GM23248 (cell line): ENCODE results near the gene FSD1L. TPM values are rescaled to one million over a fixed set of nuclear protein-coding genes. Genes with fewer than 3 reads are reported as not detected.

Experiments
- DNase-seq: peaks from one replicate; pipeline ENCODE4 v3.0.0-alpha.2; 2015
- H2AFZ ChIP-seq: fragments of 200-600 bp; sonication (generic); 2 replicates; pipeline ENCODE4 v1.6.1; 2016; ENCODE audit warnings: antibody characterized with exemption
- H3F3A ChIP-seq: fragments of 200-600 bp; sonication (generic); 2 replicates; pipeline ENCODE4 v1.6.1; 2016; ENCODE audit warnings: mild to moderate bottlenecking, antibody characterized with exemption, mixed run types; ENCODE audit not compliant: insufficient read depth
- H3K27ac ChIP-seq: fragments of 200-600 bp; sonication (generic); 2 replicates; pipeline ENCODE4 v1.5.1; 2016; ENCODE audit warnings: mild to moderate bottlenecking
- H3K27me3 ChIP-seq: fragments of 200-600 bp; sonication (generic); replicated peaks from 2 replicates; pipeline ENCODE4 v1.6.1; 2016; ENCODE audit warnings: mild to moderate bottlenecking; ENCODE audit not compliant: insufficient read depth
- H3K36me3 ChIP-seq: fragments of 200-600 bp; sonication (generic); 2 replicates; pipeline ENCODE4 v1.6.1; 2016; ENCODE audit warnings: low read depth, mild to moderate bottlenecking
- H3K4me1 ChIP-seq: fragments of 200-600 bp; sonication (generic); 2 replicates; pipeline ENCODE4 v1.6.1; 2016; ENCODE audit warnings: mild to moderate bottlenecking; ENCODE audit not compliant: insufficient read depth
- H3K4me2 ChIP-seq: fragments of 200-600 bp; sonication (generic); one replicate; pipeline ENCODE4 v1.6.1; 2016; ENCODE audit warnings: mild to moderate bottlenecking; ENCODE audit not compliant: unreplicated experiment
- H3K4me3 ChIP-seq: fragments of 200-600 bp; sonication (generic); 2 replicates; pipeline ENCODE4 v1.5.1; 2016; ENCODE audit warnings: mild to moderate bottlenecking
- H3K79me2 ChIP-seq: fragments of 200-600 bp; sonication (generic); 2 replicates; pipeline ENCODE4 v1.6.1; 2016; ENCODE audit warnings: mild to moderate bottlenecking; ENCODE audit not compliant: insufficient read depth
- H3K9ac ChIP-seq: fragments of 200-600 bp; sonication (generic); 2 replicates; pipeline ENCODE4 v1.6.1; 2016; ENCODE audit warnings: mild to moderate bottlenecking
- H3K9me2 ChIP-seq: fragments of 200-600 bp; sonication (generic); 2 replicates; pipeline ENCODE4 v1.6.1; 2016; ENCODE audit warnings: mixed run types, mild to moderate bottlenecking, moderate library complexity; ENCODE audit not compliant: insufficient read depth
- H3K9me3 ChIP-seq: fragments of 200-600 bp; sonication (generic); one replicate; pipeline ENCODE4 v1.6.1; 2017; ENCODE audit warnings: low read depth
- H4K20me1 ChIP-seq: fragments of 200-600 bp; sonication (generic); 2 replicates; pipeline ENCODE4 v1.6.0; 2016; ENCODE audit not compliant: insufficient read depth
- EZH2 ChIP-seq: fragments of 200-600 bp; sonication (generic); IDR thresholded peaks from 2 replicates; pipeline ENCODE4 v1.6.1; 2018; ENCODE audit warnings: antibody characterized with exemption, mild to moderate bottlenecking; ENCODE audit not compliant: insufficient read depth, poor library complexity, severe bottlenecking
- EZH2phosphoT487 ChIP-seq: fragments of 200-600 bp; sonication (generic); IDR thresholded peaks from 2 replicates; pipeline ENCODE4 v1.6.1; 2018; ENCODE audit warnings: antibody characterized with exemption, moderate library complexity, mild to moderate bottlenecking, low read depth; ENCODE audit not compliant: insufficient read depth
- WGBS, 2 experiments: methylation state at CpG; one replicate each; pipeline ENCODE4 v1.1.6; 2015 to 2017; ENCODE audit warnings: low lambda C conversion rate in 2 of 2, low coverage in 1 of 2; ENCODE audit errors: missing lambda C conversion rate in 2 of 2; 5-methylcytosine and 5-hydroxymethylcytosine counted together
- in situ Hi-C: fragments of 300-500 bp; cut with MboI; formaldehyde crosslinking; loops from 2 replicates; pipeline ENCODE4 v1.15.0; 2020
- polyA plus RNA-seq: library from polyadenylated mRNA; unstranded; fragments of >200 nt; fragmentation: Nextera tagmentation; extraction: Ambion mirVana; gene quantifications from 2 replicates; pipeline ENCODE4 v1.2.1, GENCODE V29; 2016
- total RNA-seq: library from RNA; depleted of rRNA; stranded (reverse); fragments of >200 nt; shearing (Covaris generic); gene quantifications from 2 replicates; pipeline ENCODE4 v1.2.3, GENCODE V29; 2014

The FSD1L gene
- total and polyA plus RNA-seq, 2 experiments from 2014 or later, result 2.7 TPM

DNA sequence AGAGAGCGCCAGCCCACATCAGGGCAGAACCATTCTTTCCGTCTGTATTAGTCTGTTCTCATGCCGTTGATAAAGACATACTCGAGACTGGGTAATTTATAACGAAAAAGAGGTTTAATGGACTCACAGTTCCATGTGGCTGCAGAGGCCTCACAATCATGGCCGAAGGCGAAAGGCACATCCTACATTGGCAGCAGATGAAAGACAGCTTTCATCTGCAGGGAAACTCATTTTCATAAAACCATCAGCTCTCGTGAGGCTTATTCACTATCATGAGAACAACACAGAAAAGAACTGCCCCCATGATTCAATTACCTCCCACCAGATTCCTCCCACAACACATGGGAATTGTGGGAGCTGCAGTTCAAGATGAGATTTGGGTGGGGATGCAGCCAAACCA lies 4.7 kb upstream of the FSD1L start:
- Histone ChIP-seq H3K9ac (no peak overlapping the region), H3K27ac (no peak overlapping the region), H3K9me3 (no peaks in the 10 kb centered on the region), H3K27me3 (no peaks in the 10 kb centered on the region), H3K4me1 (peaks cover 27% of the 10 kb centered on the region), H3K79me2 (no peaks in the 10 kb centered on the region), H3K36me3 (no peaks in the 10 kb centered on the region), H3K4me3 (no peak overlapping the region), H3F3A (peaks cover 31% of the 10 kb centered on the region), H2AFZ (no peak overlapping the region), H3K4me2 (no peak overlapping the region), H3K9me2 (no peaks in the 10 kb centered on the region), H4K20me1 (no peaks in the 10 kb centered on the region)
- DNase-seq, result no peak
- WGBS, 2 experiments, result 93 to 94% methylated on average over 8 of the region's 8 CpGs
- in situ Hi-C loops, result loop anchor here (25.0 kb wide), 1 partner anchor 269 kb away; no protein-coding TSS in a partner anchor
- TF ChIP-seq EZH2, result no peak
- no peak for TF ChIP-seq EZH2phosphoT487

DNA sequence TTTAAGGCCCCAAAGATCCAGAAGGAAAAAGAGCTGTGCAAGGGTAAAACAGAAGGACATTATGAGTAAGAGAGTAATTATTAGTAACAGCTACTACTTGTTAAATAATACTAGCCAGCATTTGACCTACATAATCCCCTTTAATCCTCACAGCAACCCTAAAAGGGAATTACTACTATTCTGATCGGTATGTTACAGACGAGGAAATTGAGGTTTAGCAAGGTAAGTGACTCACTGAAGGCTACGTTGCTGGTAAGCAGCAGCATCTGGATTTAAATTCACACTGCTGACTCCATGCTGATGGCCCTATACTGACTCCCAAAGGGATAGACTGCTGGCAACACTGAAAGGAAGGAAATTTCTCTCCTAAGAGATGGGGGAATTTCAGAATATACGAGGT lies 3.7 kb upstream of the FSD1L start:
- in situ Hi-C loops, result loop anchor here (25.0 kb wide), 1 partner anchor 268 kb away; no protein-coding TSS in a partner anchor
- Histone ChIP-seq H3K4me1 (peaks cover 21% of the 10 kb centered on the region), H3K4me2 (no peak overlapping the region), H3K27me3 (no peaks in the 10 kb centered on the region), H2AFZ (0 out of 2 replicates have a peak overlapping the region, but pooled peaks have one; percentile 38), H3K9me3 (no peaks in the 10 kb centered on the region), H3K36me3 (no peaks in the 10 kb centered on the region), H3K4me3 (no peak overlapping the region), H3F3A (peaks cover 30% of the 10 kb centered on the region), H4K20me1 (no peaks in the 10 kb centered on the region), H3K9ac (no peak overlapping the region), H3K79me2 (peaks cover 8% of the 10 kb centered on the region), H3K27ac (peak overlapping the region; percentile 13), H3K9me2 (no peaks in the 10 kb centered on the region)
- TF ChIP-seq EZH2phosphoT487 (peak; percentile 58; the same call in 1 of the 2 replicates), EZH2 (no peak)
- peak; percentile 75 for DNase-seq
- WGBS, 2 experiments, result 7 to 9% methylated on average over 4 of the region's 4 CpGs

DNA sequence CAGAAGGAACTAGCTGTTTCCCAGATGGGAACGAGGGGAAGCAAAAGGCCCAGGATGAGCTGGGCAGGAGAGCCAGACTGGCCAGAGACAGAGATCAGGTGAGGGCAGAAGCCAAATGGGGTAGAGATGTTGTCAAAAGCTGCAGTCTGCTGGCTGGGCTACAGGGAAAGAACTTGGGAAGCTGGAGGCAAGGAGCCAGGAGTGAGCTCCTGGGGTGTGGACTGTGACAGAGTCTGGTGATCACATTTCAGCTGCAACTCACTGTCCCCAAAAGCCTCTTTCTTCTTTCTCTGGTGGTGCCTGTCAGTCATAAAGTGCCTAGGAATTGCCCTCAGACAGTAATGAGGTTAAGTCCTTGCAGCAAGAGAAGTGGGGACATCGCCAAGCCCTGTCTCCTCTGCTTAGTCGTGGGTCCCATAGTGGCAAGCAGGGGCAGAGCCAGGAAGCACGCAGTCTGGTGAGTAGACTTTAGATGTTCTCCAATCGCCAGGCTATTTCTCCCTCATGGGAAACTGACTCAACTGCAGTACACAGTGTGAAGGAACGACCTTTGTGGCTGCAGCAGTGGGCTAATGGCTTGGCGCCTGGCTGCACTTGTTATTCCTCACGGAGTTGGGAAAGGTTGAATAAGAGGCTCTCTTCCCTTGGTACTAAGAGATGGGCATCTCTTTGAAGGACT lies 2.5 kb upstream of the FSD1L start:
- 39 to 53% methylated on average over 8 of the region's 8 CpGs for WGBS, 2 experiments
- Histone ChIP-seq H3K4me1 (peaks cover 31% of the 10 kb centered on the region), H3K36me3 (no peaks in the 10 kb centered on the region), H3K9me2 (no peaks in the 10 kb centered on the region), H3K27ac (0 out of 2 replicates have a peak overlapping the region, but pooled peaks have one; percentile 19), H3K9me3 (no peaks in the 10 kb centered on the region), H3K9ac (no peak overlapping the region), H4K20me1 (no peaks in the 10 kb centered on the region), H3K4me2 (no peak overlapping the region), H3K27me3 (no peaks in the 10 kb centered on the region), H2AFZ (peak overlapping the region; percentile 35), H3F3A (peaks cover 32% of the 10 kb centered on the region), H3K4me3 (no peak overlapping the region), H3K79me2 (peaks cover 20% of the 10 kb centered on the region)
- in situ Hi-C loops, result loop anchor here (25.0 kb wide), 1 partner anchor 267 kb away; no protein-coding TSS in a partner anchor
- no peak for TF ChIP-seq EZH2phosphoT487
- no peak for TF ChIP-seq EZH2
- peak; percentile 70 for DNase-seq

DNA sequence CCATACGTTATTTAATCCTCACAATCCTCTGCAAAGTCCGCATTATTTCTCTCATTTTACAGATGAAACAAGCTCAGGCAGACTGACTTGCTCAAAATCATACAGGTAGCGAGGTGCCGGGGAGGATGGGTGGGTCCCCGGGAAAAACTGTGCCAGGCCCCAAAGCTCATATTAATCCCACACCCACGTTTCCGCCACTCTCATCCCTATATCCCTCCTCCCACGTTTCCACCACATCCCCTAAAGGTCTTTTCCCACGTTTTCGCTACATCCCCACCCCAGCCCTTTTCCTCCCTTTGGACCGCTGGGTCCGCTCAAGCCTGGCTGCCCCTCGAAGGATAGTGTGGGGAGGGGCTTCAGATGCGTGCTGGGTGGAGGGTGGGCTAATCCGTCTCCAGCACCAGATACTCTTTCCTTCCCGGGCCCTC lies 434 bp upstream of the FSD1L start:
- H3K9me2 ChIP-seq, result no peaks in the 10 kb centered on the region
- H3K4me1 ChIP-seq, result peaks cover 31% of the 10 kb centered on the region
- peak overlapping the region; percentile 98 for H2AFZ ChIP-seq
- H3K27me3 ChIP-seq, result no peaks in the 10 kb centered on the region
- H3K4me2 ChIP-seq, result peak overlapping the region; percentile 99
- H3K79me2 ChIP-seq, result peaks cover 41% of the 10 kb centered on the region
- H3K9ac ChIP-seq, result peak overlapping the region; percentile 93
- peak; percentile 36 for DNase-seq
- no peaks in the 10 kb centered on the region for H4K20me1 ChIP-seq
- TF ChIP-seq EZH2 (no peak), EZH2phosphoT487 (no peak)
- peak overlapping the region; percentile 97 for H3K4me3 ChIP-seq
- in situ Hi-C loops, result loop anchor here (25.0 kb wide), 1 partner anchor 265 kb away; no protein-coding TSS in a partner anchor
- WGBS, 2 experiments, result 18 to 22% methylated on average over 16 of the region's 16 CpGs
- H3K36me3 ChIP-seq, result no peaks in the 10 kb centered on the region
- peaks cover 32% of the 10 kb centered on the region for H3F3A ChIP-seq
- peak overlapping the region; percentile 80 for H3K27ac ChIP-seq
- H3K9me3 ChIP-seq, result no peaks in the 10 kb centered on the region
